ENCODE results near the gene SYNDIG1L.

Gene SYNDIG1L

DNA sequence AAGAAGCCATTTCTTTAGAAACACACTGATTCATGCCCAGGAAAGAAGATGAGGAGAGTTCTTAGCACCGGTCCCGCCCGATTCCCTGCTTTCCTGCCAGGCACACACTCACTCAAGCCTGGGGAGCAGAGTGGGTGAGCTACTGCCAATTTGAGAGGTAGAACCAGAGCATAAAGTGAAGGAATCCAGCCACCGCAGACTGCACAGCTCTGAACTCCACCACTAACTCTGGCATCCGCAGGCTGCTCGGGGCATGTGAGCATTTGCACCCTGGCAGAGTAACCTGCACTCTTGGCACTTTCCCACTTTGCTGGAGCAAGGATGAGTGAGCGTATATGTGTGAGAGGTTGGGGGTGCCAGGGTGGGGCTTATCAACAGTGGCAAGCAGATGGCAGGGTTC lies 4.0 kb upstream of the SYNDIG1L start:
- in situ Hi-C loops (cut with HindIII; ENCODE audit: low sequenced_read_pairs) = no loop called here

DNA sequence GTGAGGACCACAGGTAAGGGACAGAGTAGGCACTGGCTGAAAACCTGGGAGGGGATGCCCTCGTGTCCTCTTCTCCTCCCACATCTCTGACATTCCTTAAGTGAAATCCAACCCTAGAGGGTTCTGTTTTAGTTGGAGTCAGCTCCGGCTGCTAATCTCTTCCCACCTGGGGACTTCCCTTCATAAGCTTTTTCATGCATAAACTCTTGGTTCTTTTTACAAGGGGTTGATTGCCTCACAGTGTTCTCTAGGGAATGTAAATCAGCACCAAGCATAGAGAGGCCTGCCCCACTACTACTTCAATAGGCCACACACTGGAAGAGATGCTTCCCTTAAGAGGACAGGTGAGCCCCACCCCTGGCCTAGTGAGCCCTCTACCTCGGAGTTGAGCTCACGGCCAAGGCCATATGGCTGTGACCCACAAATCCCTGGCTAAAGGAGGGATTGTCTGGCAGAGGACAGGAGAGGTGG lies 3.2 kb upstream of the SYNDIG1L start:
- in situ Hi-C loops (cut with HindIII; ENCODE audit: low sequenced_read_pairs) = no loop called here

DNA sequence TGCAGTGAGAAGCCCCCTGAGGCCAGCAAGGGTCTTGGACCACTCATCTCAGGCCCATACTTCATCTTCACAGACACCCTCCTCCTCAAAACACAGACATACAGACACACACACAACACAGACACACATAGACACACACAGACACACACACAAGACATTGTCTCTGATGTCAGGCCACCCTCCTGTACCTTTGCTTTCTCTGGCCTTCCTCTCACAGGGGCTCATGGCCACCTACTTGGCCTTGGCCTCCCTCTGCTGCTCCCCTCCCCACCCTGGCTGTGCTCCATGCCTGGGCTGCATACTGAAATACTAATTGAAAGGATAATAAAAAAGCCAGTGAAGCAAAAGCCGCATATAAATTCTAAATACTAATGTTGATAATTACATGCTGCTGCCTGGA lies 1.6 kb upstream of the SYNDIG1L start:
- in situ Hi-C loops (cut with HindIII; ENCODE audit: low sequenced_read_pairs) = no loop called here

DNA sequence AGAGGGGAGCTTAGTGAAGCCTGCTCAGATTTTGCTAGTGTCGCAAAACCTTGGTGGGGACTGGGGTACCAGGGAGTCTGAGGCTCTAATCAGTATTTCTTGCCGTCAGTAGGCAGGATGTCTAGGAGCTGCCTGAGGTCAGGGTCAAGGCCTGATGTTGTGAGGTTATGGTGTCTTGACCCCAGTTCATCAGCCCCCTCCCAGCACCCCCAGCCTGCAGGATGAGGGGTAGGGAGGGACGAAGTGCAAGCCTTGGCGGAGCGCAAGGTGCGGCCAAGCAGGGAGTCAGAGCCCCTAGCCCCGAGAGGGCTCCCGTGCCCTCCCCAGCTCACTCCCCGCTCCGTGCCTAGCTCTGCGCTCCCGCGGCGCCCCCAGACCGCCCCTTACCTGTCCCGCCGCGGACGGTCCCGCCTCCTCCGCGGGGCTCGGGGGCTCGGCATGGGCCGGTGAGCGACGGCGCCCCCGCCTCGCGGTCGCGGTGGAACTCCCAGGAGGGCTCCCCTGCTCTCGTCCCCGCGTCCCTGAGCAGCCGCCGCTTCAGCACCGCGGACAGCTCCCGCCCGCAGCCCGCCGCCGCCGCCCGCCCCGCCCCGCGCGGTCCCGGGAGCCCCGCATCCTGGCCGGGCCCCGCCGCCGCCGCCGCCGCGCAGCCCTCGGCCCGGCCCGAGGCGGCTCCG lies 347 bp downstream of the SYNDIG1L start:
- in situ Hi-C loops (cut with HindIII; ENCODE audit: low sequenced_read_pairs) = no loop called here

DNA sequence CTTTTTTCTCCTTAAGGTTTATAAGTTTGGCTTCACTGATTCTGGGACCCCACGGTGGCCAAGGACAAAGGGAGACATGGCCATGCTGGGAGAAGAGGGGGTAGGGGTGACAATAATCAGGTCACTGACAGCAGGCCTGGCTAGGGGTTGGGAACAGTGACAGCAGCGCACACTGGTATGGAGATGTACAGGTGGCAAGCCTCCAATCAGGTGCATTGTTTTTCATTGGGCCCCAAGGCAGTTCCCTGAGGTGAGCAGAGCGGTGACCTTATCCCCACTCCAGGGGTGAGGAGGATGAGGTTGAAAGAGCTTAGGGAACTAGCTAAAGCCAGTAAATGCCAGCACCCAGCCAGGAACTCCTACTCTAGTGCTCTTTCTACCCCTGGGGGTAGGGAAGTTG lies 1.4 kb downstream of the SYNDIG1L start:
- in situ Hi-C loops (cut with HindIII; ENCODE audit: low sequenced_read_pairs) = no loop called here

DNA sequence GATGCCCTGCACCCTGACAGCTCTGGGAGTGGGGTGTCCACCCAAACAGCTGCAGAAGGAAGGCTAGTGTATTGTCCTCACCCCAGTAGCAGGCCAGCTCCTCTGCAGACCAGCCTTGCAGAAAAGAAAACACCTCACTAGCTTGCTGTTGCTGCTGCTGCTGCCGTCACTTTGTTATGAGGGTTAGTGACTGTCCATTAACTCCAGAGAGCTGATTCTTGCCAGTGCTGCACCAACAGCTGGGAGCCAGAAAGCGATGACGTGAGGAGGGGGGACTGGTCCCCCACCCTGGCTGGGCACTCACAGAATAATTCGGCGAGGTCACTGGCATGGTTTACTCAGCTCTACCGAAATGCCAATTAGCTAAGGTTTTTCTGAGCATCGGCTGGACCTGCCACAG lies 2.8 kb downstream of the SYNDIG1L start:
- in situ Hi-C loops (cut with HindIII; ENCODE audit: low sequenced_read_pairs) = no loop called here

DNA sequence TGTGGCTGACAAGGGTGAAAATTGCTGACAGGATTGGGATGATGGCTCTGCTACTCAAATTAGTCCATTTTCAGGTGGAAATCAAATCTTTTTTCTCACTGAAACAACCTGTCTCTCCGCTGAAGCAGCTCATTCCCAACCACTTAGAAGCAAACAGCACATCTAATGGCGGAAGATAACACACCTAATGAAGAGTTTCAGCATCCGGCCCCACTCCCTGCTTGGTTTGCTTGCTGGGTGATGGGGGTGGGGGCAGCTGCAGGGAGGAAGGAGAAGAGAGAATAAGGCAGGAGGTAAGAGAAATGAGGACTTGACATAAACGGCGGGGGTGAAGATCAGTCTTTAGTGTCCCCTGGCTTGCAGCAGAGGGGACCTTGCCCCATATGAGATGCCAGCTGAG lies 4.0 kb downstream of the SYNDIG1L start:
- in situ Hi-C loops (cut with HindIII; ENCODE audit: low sequenced_read_pairs) = no loop called here

DNA sequence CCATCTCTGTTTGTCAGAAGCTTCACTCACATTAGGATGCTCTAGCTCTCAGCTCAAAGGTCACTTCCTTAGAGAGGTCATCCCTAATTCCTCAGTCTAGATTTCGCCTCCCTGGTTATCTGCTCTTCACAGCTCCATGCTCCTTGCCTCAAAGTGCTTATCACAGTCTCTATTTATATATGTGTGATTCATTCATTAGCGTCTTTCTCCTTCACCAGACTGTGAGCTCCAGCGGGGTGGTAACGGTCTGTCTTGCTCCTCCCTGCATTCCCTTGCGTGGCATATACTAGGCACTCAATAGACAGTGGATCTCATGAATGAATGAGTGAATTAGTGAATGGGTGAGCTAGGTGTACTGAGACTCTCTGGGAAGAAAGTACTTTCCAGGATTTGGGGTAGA lies 6.9 kb downstream of the SYNDIG1L start:
- in situ Hi-C loops (cut with HindIII; ENCODE audit: low sequenced_read_pairs) = no loop called here

DNA sequence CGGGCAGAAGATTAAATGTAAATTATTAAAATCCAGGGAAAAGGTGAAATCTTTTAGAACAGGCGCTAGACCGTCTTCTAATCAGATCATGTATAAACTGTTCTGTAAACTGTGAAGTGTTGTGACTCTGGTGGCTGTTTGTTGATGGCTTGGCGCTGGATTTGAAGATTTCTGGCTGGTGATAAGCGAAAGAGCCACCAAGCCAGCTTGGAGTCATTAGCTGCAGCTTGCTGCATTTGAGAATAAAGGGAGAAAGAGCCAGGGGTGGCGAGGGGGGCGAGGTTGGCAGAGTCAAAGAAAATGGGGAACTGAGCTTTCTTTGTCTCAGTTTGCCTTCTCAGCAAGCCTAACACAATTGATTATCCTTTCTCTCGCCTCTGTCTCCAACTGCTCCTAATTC lies 8.0 kb downstream of the SYNDIG1L start:
- in situ Hi-C loops (cut with HindIII; ENCODE audit: low sequenced_read_pairs) = no loop called here

DNA sequence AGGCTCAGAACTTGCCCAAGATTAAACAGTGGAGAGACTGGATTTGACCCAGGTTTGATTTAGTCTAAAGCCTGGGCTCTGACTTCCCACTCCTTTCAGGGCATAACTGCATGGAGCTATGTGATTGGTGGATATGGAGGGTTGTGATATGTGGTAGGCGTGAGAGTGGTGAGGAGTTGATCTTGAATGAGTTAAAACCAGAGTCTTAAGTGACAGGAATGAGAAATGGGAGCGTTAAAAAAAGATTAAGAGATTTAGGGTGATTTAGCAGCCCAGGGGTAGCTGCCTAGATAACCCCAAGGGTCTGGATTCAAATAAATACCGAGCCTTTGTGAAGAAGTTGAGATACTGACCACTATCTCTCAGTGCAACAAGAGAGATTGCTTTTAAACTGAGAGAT lies 8.4 kb downstream of the SYNDIG1L start:
- in situ Hi-C loops (cut with HindIII; ENCODE audit: low sequenced_read_pairs) = no loop called here

DNA sequence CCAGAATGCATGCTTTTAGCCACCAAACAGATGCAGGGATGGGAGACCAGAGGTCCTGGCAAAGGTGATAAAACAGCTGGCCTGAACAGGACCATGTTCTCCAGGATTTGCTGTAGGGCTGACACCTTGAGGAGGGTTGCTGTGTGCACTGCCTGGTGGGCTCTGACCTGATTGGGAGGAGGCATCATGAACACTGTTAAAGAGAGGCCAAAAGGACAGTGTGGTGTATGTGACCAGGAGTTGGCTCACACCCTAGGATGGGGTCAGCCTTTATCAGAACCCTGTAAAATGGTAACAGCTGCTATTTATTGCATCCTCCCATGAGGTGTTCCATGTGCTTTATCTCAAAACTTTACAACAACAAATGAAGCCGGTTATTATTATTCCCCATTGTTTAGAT lies 8.8 kb downstream of the SYNDIG1L start:
- in situ Hi-C loops (cut with HindIII; ENCODE audit: low sequenced_read_pairs) = no loop called here

DNA sequence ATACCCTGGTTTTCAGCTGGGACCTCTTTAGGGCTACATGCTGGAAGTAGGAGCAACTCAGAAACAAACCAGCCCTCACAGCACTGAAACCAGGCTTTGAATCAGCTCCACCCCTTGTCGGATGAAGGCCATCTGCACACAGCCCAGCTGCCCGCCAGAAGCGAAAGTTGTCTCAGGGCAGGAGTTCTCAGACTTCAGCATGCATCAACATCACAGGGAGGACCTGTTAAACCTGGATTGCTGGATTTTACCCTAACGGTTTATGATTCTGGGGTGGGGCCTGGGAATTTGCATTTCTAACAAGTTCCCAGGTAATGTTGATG lies 10.9 kb downstream of the SYNDIG1L start:
- in situ Hi-C loops (cut with HindIII; ENCODE audit: low sequenced_read_pairs) = no loop called here

DNA sequence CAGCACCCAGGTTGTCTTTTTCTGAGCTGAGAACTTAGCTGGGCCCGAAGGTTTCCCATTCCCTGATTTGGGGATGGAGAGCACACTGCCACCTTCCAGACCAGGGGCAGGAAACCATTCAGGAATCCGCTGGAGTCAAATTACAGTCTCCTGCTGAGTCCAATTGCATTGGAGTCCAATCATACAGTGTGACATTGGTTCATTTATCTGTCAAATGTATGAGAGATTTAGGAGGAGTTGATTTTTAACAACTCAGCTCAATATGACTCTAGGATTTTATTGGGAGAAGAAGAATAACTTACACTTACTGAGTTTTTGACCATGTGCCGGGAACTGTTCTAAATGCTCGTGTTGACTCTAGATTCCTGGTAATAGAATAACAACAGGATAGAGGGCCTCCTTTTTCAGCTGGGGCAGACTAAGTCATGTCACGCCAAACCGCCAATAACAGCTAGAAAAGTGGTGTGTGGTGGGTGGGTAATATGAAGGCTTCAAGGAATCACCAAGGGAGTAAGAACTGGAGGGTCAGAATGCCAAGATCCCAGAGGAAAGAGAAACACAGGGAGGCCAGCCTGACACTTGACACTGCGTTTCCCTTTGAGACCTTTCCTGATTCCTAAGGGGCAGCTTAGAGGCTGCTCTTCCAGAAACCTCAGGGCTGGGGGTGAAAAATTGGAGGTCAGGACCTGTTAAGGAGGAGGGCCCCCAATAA lies 11.5 kb downstream of the SYNDIG1L start:
- in situ Hi-C loops (cut with HindIII; ENCODE audit: low sequenced_read_pairs) = no loop called here

DNA sequence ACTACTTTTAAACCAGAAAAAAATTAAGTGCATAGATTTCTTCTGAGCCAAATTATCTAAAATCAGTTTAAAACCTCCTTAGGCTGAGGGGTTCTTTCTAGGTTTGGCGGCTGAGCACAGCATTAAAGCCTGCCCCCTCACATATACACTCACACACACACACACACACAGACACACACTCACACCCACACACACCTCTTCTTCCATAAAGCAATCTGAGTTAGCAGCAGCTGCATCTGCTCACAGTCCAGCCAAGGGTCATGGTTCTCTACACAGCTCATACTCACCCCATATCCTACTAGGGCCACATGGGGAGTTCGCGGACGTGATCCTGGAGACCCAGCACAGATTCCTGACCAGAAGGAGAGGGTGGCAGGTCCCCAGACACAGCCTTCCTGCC lies 12.4 kb downstream of the SYNDIG1L start:
- in situ Hi-C loops (cut with HindIII; ENCODE audit: low sequenced_read_pairs) = no loop called here

DNA sequence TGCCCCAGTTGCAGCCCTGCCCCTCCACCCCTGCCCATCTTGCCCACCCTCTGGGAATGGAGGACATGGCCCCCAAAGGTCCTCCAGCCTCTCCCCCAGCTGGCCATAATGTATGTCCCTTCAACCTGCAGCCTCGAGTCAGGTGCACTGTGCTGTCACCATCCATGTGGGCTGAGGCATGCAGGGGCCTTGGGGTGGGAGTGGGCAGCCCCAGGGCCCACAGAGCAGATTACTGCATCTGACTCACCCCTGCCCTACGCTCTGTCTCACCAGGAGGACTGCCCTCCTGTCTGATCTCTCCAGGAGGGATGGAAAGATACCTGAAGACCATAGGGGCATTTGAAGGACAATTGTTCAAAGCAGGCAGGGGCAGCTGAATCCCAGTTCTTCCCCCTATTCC lies 13.3 kb downstream of the SYNDIG1L start:
- in situ Hi-C loops (cut with HindIII; ENCODE audit: low sequenced_read_pairs) = no loop called here

DNA sequence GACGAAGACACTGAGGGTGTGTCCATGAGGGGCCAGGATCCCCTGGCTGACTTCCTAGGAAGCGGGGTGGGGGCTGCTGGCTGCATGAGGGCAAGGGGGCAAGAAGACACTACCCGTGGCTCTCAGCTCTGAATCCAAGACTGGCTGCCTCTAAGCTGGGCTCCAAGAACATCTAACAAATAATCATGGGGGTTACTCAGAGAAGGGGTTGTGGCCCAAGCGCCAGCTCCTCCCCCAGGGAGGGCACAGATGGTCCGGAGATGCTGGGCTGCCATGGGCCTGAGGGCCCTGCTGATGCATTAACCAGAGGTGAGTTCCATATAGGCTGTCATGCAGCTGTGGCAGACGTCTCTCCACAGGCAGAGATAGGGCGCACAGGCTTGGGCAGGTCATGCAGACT lies 14.3 kb downstream of the SYNDIG1L start:
- in situ Hi-C loops (cut with HindIII; ENCODE audit: low sequenced_read_pairs) = no loop called here

DNA sequence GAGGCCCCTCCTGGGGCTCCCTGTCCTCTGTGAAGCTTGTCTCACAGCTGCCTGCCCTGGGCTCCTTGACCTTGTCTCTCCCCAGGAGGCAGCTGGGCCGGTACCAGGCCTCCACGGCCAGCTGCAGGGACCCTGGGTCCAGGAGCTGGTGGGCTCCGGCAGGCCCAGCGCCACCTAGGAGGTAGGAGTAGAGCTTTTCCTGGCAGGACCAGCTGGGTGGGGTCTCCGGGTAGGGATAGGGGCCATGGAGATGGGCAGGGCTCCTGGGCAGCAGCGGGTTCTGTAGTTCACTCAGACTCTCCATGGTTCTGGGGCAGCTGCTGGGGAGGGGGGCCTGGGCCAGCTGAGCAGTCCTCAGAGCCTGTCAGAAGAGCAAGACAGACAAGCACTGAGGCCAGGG lies 16.6 kb downstream of the SYNDIG1L start:
- in situ Hi-C loops (cut with HindIII; ENCODE audit: low sequenced_read_pairs) = loop anchor here (5.0 kb wide), 1 partner anchor 78 kb away; no protein-coding TSS in a partner anchor

DNA sequence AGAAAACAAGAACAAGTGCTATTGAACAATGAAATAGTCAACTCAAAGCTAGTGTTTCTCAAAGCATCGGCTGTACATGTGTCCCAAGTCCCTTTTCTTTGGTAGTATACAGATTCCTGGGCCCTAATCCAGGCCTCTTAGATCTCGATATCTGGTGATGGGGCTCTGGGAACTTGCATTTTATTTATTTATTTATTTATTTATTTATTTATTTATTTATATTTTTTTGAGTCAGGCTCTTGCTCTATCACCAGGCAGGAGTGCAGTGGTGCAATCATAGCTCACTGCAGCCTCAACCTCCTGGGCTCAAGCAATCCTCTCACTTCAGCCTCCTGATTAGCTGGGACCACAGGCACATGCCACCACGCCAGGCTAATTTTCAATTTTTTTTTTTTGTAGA lies 17.1 kb downstream of the SYNDIG1L start:
- in situ Hi-C loops (cut with HindIII; ENCODE audit: low sequenced_read_pairs) = loop anchor here (5.0 kb wide), 1 partner anchor 78 kb away; no protein-coding TSS in a partner anchor

DNA sequence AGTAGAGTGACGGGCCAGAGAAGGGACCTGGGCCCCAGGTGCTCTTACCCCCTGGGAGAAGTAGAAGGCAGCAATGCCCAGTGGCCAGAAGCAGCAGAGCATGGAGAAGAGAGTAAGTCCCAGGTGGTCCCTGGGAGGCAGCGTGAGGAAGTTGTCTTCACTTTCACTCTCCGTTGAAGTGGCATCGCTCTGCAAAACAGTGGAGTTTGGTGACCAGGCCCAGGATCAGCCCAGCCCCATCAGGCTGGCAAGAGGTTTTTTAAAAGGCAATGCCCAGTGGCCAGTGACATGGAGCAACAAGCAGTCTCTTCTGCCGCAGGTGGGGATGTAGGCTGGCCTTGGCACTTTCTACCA lies 18.2 kb downstream of the SYNDIG1L start:
- in situ Hi-C loops (cut with HindIII; ENCODE audit: low sequenced_read_pairs) = loop anchor here (5.0 kb wide), 1 partner anchor 80 kb away; no protein-coding TSS in a partner anchor

DNA sequence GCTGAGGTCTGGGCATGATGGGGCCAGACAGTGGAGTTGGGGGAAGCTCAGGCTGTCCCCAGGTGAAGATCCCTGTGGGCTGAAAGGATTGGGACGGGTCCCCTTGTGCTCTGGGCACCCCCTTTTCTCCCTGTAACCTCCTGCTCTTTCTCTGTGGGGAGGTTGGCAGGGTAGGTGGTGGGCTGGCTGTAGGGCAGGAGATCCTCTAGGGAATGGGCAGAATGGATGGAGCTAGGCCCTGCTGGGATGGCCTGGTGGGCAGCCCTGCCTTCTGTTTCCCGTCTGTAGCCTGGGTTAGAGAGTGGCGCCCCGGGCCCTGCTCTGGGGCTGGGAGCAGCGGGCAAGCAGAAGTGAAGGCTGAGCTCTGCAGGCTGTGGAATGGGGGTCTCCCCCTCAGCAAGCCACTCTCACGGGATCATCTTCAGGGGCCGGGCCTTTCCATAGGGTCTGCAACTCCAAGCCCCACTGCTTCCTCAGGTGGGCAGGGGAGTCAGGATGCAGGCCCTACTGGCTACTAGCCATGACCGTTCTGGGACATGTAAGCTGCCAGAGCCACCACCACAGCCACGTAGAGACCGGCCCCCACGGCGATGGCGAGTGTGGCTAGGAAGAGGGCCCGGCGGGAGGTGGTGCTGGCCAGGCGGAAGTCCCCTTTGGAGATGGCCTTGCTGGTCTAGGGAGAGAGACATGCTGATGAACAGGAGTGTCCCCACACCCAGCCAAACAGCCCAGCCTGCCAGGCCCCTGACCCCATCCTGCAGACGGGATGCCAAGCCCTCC lies 18.8 kb downstream of the SYNDIG1L start:
- in situ Hi-C loops (cut with HindIII; ENCODE audit: low sequenced_read_pairs) = loop anchor here (5.0 kb wide), 1 partner anchor 80 kb away; no protein-coding TSS in a partner anchor

DNA sequence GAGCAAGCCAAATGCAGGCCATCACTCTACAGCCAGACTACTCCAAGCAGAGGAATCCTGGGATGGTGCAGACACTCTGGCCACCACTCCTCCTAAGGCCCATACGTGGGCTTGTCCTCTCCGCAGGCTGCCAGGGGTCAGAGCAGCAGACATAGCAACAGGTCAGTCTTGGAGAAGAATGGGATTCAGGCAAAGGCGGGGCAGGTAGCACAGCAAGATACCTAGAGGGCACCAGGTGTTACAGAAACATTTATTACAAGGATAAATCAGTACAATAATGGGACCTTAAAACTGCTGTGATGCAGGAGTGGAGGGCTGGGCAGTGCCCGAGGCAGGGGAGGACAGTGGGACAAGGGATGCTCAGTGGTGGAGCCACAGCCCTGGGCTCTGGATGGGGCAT lies 20.3 kb downstream of the SYNDIG1L start:
- in situ Hi-C loops (cut with HindIII; ENCODE audit: low sequenced_read_pairs) = loop anchor here (5.0 kb wide), 1 partner anchor 82 kb away; no protein-coding TSS in a partner anchor

DNA sequence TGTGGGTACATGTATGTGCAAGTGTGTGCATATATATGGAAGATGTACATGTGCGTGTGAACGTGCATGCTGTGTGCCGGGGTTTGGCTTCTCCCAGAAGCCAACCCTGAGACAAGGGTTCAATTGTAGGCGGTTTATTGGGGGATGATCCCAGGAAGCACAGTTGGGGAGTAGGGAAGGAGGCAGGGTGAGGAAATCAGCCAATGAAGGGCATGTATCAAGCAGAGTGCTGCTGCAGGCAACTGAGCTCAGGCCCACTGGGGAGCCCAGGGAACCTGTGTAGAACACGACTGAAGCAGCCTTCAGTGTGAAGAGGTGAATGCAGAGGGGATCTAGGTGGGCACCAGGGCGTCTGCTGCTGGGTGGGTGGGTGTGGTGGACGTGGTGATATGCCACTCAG lies 21.6 kb downstream of the SYNDIG1L start:
- in situ Hi-C loops (cut with HindIII; ENCODE audit: low sequenced_read_pairs) = no loop called here

All from endothelial cell of hepatic sinusoid (primary cell).